H9 (cell line): ENCODE data around the gene TFR2. TPM values are rescaled to one million over a fixed set of nuclear protein-coding genes. Genes with fewer than 3 reads are reported as not detected.

Experiments used
- DNase-seq: peaks from one replicate; pipeline ENCODE4 v3.0.0-alpha.2; 2017
- H2AFZ ChIP-seq: one replicate; pipeline ENCODE4 v1.6.1; 2013; ENCODE audit warnings: mild to moderate bottlenecking, low read length, control low read depth, moderate library complexity
- H2AK5ac ChIP-seq: 2 replicates; pipeline ENCODE4 v1.6.1; 2013; ENCODE audit warnings: low read length, control low read depth, mixed read lengths; ENCODE audit not compliant: insufficient read length
- H2BK120ac ChIP-seq: one replicate; pipeline ENCODE4 v1.6.1; 2013; ENCODE audit warnings: low read depth, mild to moderate bottlenecking, low read length, control low read depth, inconsistent platforms; ENCODE audit not compliant: poor library complexity, severe bottlenecking
- H2BK12ac ChIP-seq: 2 replicates; pipeline ENCODE4 v1.6.1; 2013; ENCODE audit warnings: low read length, control low read depth, mixed read lengths, low read depth; ENCODE audit not compliant: insufficient read length
- H2BK15ac ChIP-seq: 2 replicates; pipeline ENCODE4 v1.6.1; 2013; ENCODE audit warnings: low read depth, low read length, control low read depth
- H2BK20ac ChIP-seq: one replicate; pipeline ENCODE4 v1.6.1; 2013; ENCODE audit warnings: low read depth, mild to moderate bottlenecking, low read length, control low read depth, inconsistent platforms; ENCODE audit not compliant: poor library complexity, severe bottlenecking
- H2BK5ac ChIP-seq: 2 replicates; pipeline ENCODE4 v1.6.1; 2013; ENCODE audit warnings: low read length, control low read depth, mixed read lengths; ENCODE audit not compliant: insufficient read length
- H3K14ac ChIP-seq: 2 replicates; pipeline ENCODE4 v1.6.1; 2013; ENCODE audit warnings: low read length, control low read depth; ENCODE audit not compliant: insufficient read depth
- H3K18ac ChIP-seq: 2 replicates; pipeline ENCODE4 v1.6.1; 2013; ENCODE audit warnings: low read depth, mild to moderate bottlenecking, mixed read lengths, low read length, control low read depth; ENCODE audit not compliant: insufficient read length
- H3K23ac ChIP-seq: 2 replicates; pipeline ENCODE4 v1.6.1; 2013; ENCODE audit warnings: low read length, control low read depth, mixed read lengths, low read depth; ENCODE audit not compliant: insufficient read length
- H3K23me2 ChIP-seq: 2 replicates; pipeline ENCODE4 v1.6.1; 2013; ENCODE audit warnings: low read depth, mild to moderate bottlenecking, mixed read lengths, low read length, control low read depth; ENCODE audit not compliant: insufficient read length, poor library complexity, severe bottlenecking
- H3K27ac ChIP-seq: 2 replicates; pipeline ENCODE4 v1.5.1; 2013; ENCODE audit warnings: low read length, control low read depth, mixed read lengths, low read depth; ENCODE audit not compliant: insufficient read length
- H3K27me3 ChIP-seq: 2 replicates; pipeline ENCODE4 v1.6.1; 2013; ENCODE audit warnings: low read length, control low read depth, inconsistent platforms; ENCODE audit not compliant: insufficient read depth
- H3K4ac ChIP-seq: 2 replicates; pipeline ENCODE4 v1.6.1; 2013; ENCODE audit warnings: low read depth, mild to moderate bottlenecking, control low read depth, inconsistent platforms, low read length, moderate library complexity
- H3K4me1 ChIP-seq: 2 replicates; pipeline ENCODE4 v1.6.1; 2013; ENCODE audit warnings: low read length, control low read depth, inconsistent platforms; ENCODE audit not compliant: insufficient read depth
- H3K4me2 ChIP-seq: 2 replicates; pipeline ENCODE4 v1.6.1; 2013; ENCODE audit warnings: low read length, control low read depth, mixed read lengths; ENCODE audit not compliant: insufficient read length, insufficient read depth
- H3K56ac ChIP-seq: 2 replicates; pipeline ENCODE4 v1.6.1; 2013; ENCODE audit warnings: low read depth, mild to moderate bottlenecking, mixed read lengths, low read length, control low read depth; ENCODE audit not compliant: insufficient read length
- H3K79me1 ChIP-seq: 2 replicates; pipeline ENCODE4 v1.6.1; 2013; ENCODE audit warnings: low read depth, mild to moderate bottlenecking, moderate library complexity, low read length, control low read depth, inconsistent platforms; ENCODE audit not compliant: insufficient read depth, poor library complexity, severe bottlenecking
- H3K79me2 ChIP-seq: 2 replicates; pipeline ENCODE4 v1.6.1; 2013; ENCODE audit warnings: low read length, control low read depth, inconsistent platforms; ENCODE audit not compliant: insufficient read depth
- H3K9ac ChIP-seq: 2 replicates; pipeline ENCODE4 v1.6.1; 2013; ENCODE audit warnings: low read length, control low read depth, mixed read lengths; ENCODE audit not compliant: insufficient read length; ENCODE audit errors: extremely low read depth
- H3K9me3 ChIP-seq: one replicate; pipeline ENCODE4 v1.6.1; 2013; ENCODE audit warnings: low read depth, low read length, inconsistent platforms; ENCODE audit not compliant: control insufficient read depth
- H3T11ph ChIP-seq: one replicate; pipeline ENCODE4 v1.6.1; 2013; ENCODE audit warnings: mild to moderate bottlenecking, low read length, control low read depth, inconsistent platforms
- H4K20me1 ChIP-seq: one replicate; pipeline ENCODE4 v1.6.1; 2013; ENCODE audit not compliant: control insufficient read depth, insufficient read length, insufficient read depth
- H4K5ac ChIP-seq: 2 replicates; pipeline ENCODE4 v1.6.1; 2013; ENCODE audit warnings: low read depth, mild to moderate bottlenecking, mixed read lengths, low read length, control low read depth; ENCODE audit not compliant: insufficient read length
- H4K8ac ChIP-seq: replicated peaks from 2 replicates; pipeline ENCODE4 v1.6.1; 2013; ENCODE audit warnings: low read length, control low read depth, mixed read lengths, low read depth; ENCODE audit not compliant: insufficient read length
- H4K91ac ChIP-seq: 2 replicates; pipeline ENCODE4 v1.6.1; 2013; ENCODE audit warnings: low read depth, mild to moderate bottlenecking, moderate library complexity, mixed read lengths, low read length, control low read depth; ENCODE audit not compliant: insufficient read length
- H3K27ac Mint-ChIP-seq, 3 experiments: 2 replicates in 2 of 3; 3 replicates in 1 of 3; pipeline ENCODE4 v1.8.0; 2020 to 2021; ENCODE audit warnings: mixed read lengths in 3 of 3, mild to moderate bottlenecking in 1 of 3, moderate library complexity in 1 of 3
- H3K27me3 Mint-ChIP-seq: 2 replicates; pipeline ENCODE4 v1.8.0; 2021; ENCODE audit warnings: low read depth, mild to moderate bottlenecking, moderate library complexity, mixed read lengths
- H3K36me3 Mint-ChIP-seq, 3 experiments: 2 replicates in 2 of 3; 3 replicates in 1 of 3; pipeline ENCODE4 v1.8.0; 2020 to 2021; ENCODE audit warnings: low read depth in 3 of 3, mixed read lengths in 3 of 3; ENCODE audit not compliant: insufficient read depth in 1 of 3
- H3K4me1 Mint-ChIP-seq, 2 experiments: 2 replicates each; pipeline ENCODE4 v1.8.0; 2020; ENCODE audit warnings: mixed read lengths in 2 of 2
- H3K4me3 Mint-ChIP-seq, 2 experiments: 2 replicates in 1 of 2; 3 replicates in 1 of 2; pipeline ENCODE4 v1.8.0; 2020 to 2021; ENCODE audit warnings: mild to moderate bottlenecking in 2 of 2, mixed read lengths in 2 of 2, moderate library complexity in 1 of 2
- H3K9me3 Mint-ChIP-seq, 2 experiments: 2 replicates in 1 of 2; 3 replicates in 1 of 2; pipeline ENCODE4 v1.8.0; 2020; ENCODE audit warnings: mild to moderate bottlenecking in 2 of 2, mixed read lengths in 2 of 2, moderate library complexity in 1 of 2
- CTCF ChIP-seq: fragments of 200-600 bp; sonication (generic); conservative IDR thresholded peaks from 3 replicates; pipeline ENCODE4 v1.8.0; 2021; ENCODE audit warnings: antibody characterized with exemption, mild to moderate bottlenecking
- WGBS: extraction: QIAGEN DNeasy Blood & Tissue Kit; methylation state at CpG from one replicate; pipeline ENCODE4 v1.1.7; 2013; ENCODE audit warnings: missing lambda C conversion rate, low lambda C conversion rate, mixed read lengths; ENCODE audit not compliant: insufficient read length; ENCODE audit errors: extremely low coverage; 5-methylcytosine and 5-hydroxymethylcytosine counted together
- total RNA-seq: library from RNA; stranded (reverse); gene quantifications from 2 replicates; pipeline ENCODE4 v1.2.1, GENCODE V29; 2021

TFR2 gene
- total RNA-seq, 1 experiment from 2014 or later: 2.3 TPM

GRCh38 chr7:100591596-100591995 lies 49.8 kb downstream of the TFR2 start:
- Histone ChIP-seq H3K18ac (no peak overlapping the region), H3K56ac (no peak overlapping the region), H3K23me2 (no peaks in the 10 kb centered on the region), H3T11ph (no peak overlapping the region), H3K4me2 (no peak overlapping the region), H3K9me3 (no peaks in the 10 kb centered on the region), H2AFZ (no peak overlapping the region), H3K27me3 (no peaks in the 10 kb centered on the region), H3K23ac (no peak overlapping the region), H4K20me1 (no peaks in the 10 kb centered on the region), H4K8ac (no peak overlapping the region), H3K14ac (no peak overlapping the region), H3K4ac (no peak overlapping the region), H2BK12ac (no peak overlapping the region), H3K27ac (no peak overlapping the region), H3K79me2 (no peaks in the 10 kb centered on the region), H2BK120ac (no peak overlapping the region), H4K91ac (no peak overlapping the region), H2BK15ac (no peak overlapping the region), H2BK5ac (no peak overlapping the region), H4K5ac (no peak overlapping the region), H3K4me1 (peaks cover 3% of the 10 kb centered on the region; the same call in 1 of the 2 replicates), H3K9ac (no peak overlapping the region), H2BK20ac (no peak overlapping the region), H3K79me1 (no peaks in the 10 kb centered on the region), H2AK5ac (no peak overlapping the region)
- Mint-ChIP-seq H3K9me3 (no peaks in the 10 kb centered on the region), H3K4me3 (no peak overlapping the region; a peak in 1 of 5 replicates), H3K4me1 (peaks cover 17 to 20% of the 10 kb centered on the region in 2 experiments), H3K27ac (no peak overlapping the region), H3K27me3 (peaks cover 46% of the 10 kb centered on the region), H3K36me3 (peaks cover 2 to 26% (median 6%) of the 10 kb centered on the region in 3 experiments; a peak in 5 of 7 replicates)
- TF ChIP-seq CTCF: no peak
- no CpG with 5 or more reads among the region's 17 CpGs for WGBS
- DNase-seq: no peak
